OCI-M2 (cell line): ENCODE data around the gene NINJ1.

Source experiments
- DNase-seq: peaks from one replicate; lab custom pipeline; 2025; ENCODE audit not compliant: unreplicated experiment; lab: John Stamatoyannopoulos, UW

The NINJ1 gene

GRCh38 chr9:93134015-93134739, at the start of gene NINJ1:
Gene NINJ1, minus strand, starts transcription at chr9:93134251. Its CDS starts 34 bp downstream, at chr9:93134217.
- no peak for DNase-seq

GRCh38 chr9:93183131-93183662, 49.1 kb upstream of the NINJ1 start:
- no peak for DNase-seq

GRCh38 chr9:93182572-93182971, 48.5 kb upstream of the NINJ1 start:
- no peak for DNase-seq

- no peak for DNase-seq
Measured at GRCh38 chr9:93181672-93182435, 47.8 kb upstream of the NINJ1 start.

- no peak for DNase-seq
Measured at GRCh38 chr9:93180938-93181337, 46.9 kb upstream of the NINJ1 start.

GRCh38 chr9:93178851-93179786, 45.1 kb upstream of the NINJ1 start:
- DNase-seq: no peak

GRCh38 chr9:93177676-93178075, 43.6 kb upstream of the NINJ1 start:
- DNase-seq: no peak

GRCh38 chr9:93174976-93175375, 40.9 kb upstream of the NINJ1 start:
- DNase-seq: no peak

GRCh38 chr9:93173365-93174051, 39.5 kb upstream of the NINJ1 start:
- no peak for DNase-seq

GRCh38 chr9:93172666-93173364, 38.8 kb upstream of the NINJ1 start:
- DNase-seq: no peak

GRCh38 chr9:93171261-93171990, 37.4 kb upstream of the NINJ1 start:
- DNase-seq: no peak

GRCh38 chr9:93170571-93170970, 36.5 kb upstream of the NINJ1 start:
- DNase-seq: no peak

- no peak for DNase-seq
Measured at GRCh38 chr9:93169444-93169843, 35.4 kb upstream of the NINJ1 start.

GRCh38 chr9:93168581-93168980, 34.5 kb upstream of the NINJ1 start:
- DNase-seq: no peak

GRCh38 chr9:93167838-93168237, 33.8 kb upstream of the NINJ1 start:
- DNase-seq: no peak

GRCh38 chr9:93167185-93167584, 33.1 kb upstream of the NINJ1 start:
- no peak for DNase-seq

- DNase-seq: no peak
Measured at GRCh38 chr9:93166699-93167098, 32.6 kb upstream of the NINJ1 start.

- no peak for DNase-seq
Measured at GRCh38 chr9:93164085-93164484, 30.0 kb upstream of the NINJ1 start.
